ENCODE measurements around the gene RNF113A.
A peak's percentile ranks its signal among the peaks of the same experiment; 100 is the strongest.
"Not testable (repeated sequence)": the region's sequence is repeated elsewhere in the genome, so short reads cannot be mapped to it uniquely, and the experiment has no call there.

The RNF113A gene

DNA sequence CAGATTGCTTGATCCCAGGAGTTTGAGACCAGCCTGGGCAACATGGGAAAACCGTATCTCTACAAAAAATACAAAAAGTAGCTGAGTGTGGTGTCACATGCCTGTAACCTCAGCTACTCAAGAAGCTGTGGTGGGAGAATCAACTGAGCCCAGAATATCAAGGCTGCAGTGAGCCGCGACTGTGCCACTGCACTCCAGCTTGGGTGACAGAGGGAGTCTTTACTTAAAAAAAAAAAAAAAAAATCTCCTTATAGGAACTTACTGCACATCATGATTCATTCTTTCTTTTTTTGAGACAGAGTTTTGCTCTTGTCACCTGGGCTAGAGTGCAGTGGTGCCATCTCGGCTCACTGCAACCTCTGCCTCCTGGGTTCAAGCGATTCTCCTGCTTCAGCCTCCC lies 43.1 kb downstream of the RNF113A start:
- no peak for DNase-seq

DNA sequence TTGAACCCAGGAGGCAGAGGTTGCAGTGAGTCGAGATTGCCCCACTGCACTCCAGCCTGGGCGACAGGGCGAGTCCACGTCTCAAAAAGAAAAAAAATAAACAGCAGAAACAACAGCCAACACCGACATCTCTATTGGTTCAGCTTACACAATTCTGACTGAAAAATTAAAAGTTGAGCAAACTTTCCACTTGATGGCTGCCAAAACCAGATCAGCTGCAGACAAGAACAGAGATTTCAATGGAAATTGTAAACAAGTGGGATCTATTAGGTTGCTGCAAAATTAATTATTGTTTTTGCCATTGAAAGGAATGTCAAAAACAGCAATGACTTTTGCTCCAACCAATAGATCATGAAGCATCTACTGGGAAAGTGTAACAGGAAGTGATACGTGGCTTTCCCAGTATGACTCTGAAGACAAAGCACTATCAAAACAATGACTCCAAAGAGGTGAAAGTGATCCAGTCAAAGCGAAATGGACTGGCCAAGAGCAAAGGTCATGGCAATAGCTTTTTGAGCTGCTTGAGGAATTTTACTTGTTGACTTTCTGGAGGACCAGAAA lies 45.1 kb downstream of the RNF113A start:
- DNase-seq: peak; percentile 37

DNA sequence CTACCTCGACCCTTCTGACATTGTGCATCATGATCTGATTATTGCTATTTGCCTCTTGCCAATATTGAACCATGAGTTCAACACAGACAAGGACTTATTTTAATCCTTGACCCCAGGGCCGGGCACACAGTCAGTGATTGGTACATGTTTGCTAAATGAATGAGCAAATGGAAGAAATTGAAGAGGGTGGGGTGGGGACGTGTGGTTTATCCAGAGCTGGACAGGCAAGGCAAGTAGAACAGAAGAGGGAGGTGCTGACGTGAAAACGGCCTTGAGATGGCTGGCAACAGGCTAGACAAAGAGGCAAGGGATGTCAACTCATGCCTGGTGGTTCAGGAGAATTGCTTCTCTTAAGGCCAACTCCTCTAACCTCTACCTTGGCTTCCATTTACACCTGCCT lies 47.3 kb downstream of the RNF113A start:
- not testable (repeated sequence) for DNase-seq

DNA sequence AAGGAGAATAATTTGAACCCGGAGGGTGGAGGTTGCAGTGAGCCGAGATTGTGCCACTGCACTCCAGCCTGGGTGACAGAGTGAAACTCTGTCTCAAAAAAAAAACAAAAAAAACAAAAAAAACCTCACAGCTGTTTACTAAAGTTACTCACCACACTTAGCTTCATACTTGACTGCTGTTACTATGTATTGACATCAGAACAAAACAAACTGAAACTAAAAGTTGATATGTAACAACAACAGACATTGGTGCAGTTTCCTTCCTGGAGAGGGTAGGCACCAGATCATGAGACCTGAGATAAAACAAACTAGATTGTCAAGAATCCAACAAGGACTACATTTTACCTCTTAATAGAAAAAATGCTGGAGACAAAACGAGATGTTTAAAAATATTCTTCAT lies 49.8 kb downstream of the RNF113A start:
- not testable (repeated sequence) for DNase-seq
